HuH-7.5 (cell line): ENCODE measurements around the gene PANK3.
"Not testable (repeated sequence)": the region's sequence is repeated elsewhere in the genome, so short reads cannot be mapped to it uniquely, and the experiment has no call there.

Source experiments
- DNase-seq: peaks from one replicate; pipeline ENCODE4 v3.0.0; 2011; ENCODE audit warnings: low spot score

Gene PANK3

GRCh38 chr5:168592014-168592368 is 12.8 kb upstream of the PANK3 start:
- peak; percentile 40 for DNase-seq

- no peak for DNase-seq
Observed at GRCh38 chr5:168591302-168592013, 12.3 kb upstream of the PANK3 start.

GRCh38 chr5:168590666-168591065 is 11.5 kb upstream of the PANK3 start:
- no peak for DNase-seq

GRCh38 chr5:168587987-168588386 is 8.8 kb upstream of the PANK3 start:
- DNase-seq: no peak

GRCh38 chr5:168585119-168585856 is 6.1 kb upstream of the PANK3 start:
- DNase-seq: no peak

- DNase-seq: no peak
Observed at GRCh38 chr5:168583742-168584482, 4.7 kb upstream of the PANK3 start.

DNA sequence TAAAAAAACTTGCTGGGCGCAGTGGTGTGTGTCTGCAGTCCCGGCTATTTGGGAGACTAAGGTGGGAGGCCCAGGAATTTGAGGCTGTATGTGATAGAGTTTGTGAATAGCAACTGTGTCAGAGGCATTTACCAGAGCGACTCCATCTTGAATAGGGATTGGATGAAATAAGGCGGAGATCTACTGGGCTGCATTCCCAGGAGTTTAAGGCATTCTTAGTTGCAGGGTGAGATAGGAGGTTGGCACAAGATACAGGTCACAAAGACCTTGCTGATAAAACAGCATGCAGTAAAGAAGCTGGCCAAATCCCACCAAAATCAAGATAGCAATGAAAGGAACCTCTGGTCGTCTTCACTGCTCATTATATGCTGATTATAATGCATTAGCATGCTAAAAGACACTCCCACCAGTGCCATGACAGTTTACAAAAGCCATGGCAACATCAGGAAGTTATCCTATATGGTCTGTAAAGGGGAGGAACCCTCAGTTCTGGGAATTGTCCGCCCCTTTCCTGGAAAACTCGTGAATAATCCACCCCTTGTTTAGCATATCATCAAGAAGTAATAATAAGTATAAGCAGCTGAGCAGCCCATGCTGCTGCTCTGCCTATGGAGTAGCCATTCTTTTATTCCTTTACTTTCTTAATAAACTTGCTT is 1.8 kb upstream of the PANK3 start:
- not testable (repeated sequence) for DNase-seq

- no peak for DNase-seq
Observed at GRCh38 chr5:168580227-168580508, 1.0 kb upstream of the PANK3 start.

GRCh38 chr5:168579488-168580226 is 489 bp upstream of the PANK3 start:
- DNase-seq: peak; percentile 92

DNA sequence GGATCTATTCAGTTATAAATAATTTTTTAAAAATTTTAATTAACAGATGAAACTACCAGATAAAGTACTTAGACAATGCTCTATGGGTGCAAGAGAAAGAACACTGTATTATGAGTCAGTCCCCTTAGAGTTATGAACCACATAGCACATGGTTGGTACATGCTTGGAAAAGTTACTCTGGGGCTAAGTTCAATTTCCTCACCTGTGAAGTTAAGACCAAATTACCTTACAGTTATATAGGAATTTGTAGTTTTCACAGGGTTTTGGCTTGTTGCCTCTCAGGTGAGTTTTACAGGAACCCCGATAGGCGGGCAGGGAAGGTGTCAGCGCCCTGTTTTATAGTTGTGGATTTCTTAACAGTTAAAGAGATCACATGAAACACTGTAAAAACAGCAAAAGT is 1.2 kb downstream of the PANK3 start:
- DNase-seq: no peak

DNA sequence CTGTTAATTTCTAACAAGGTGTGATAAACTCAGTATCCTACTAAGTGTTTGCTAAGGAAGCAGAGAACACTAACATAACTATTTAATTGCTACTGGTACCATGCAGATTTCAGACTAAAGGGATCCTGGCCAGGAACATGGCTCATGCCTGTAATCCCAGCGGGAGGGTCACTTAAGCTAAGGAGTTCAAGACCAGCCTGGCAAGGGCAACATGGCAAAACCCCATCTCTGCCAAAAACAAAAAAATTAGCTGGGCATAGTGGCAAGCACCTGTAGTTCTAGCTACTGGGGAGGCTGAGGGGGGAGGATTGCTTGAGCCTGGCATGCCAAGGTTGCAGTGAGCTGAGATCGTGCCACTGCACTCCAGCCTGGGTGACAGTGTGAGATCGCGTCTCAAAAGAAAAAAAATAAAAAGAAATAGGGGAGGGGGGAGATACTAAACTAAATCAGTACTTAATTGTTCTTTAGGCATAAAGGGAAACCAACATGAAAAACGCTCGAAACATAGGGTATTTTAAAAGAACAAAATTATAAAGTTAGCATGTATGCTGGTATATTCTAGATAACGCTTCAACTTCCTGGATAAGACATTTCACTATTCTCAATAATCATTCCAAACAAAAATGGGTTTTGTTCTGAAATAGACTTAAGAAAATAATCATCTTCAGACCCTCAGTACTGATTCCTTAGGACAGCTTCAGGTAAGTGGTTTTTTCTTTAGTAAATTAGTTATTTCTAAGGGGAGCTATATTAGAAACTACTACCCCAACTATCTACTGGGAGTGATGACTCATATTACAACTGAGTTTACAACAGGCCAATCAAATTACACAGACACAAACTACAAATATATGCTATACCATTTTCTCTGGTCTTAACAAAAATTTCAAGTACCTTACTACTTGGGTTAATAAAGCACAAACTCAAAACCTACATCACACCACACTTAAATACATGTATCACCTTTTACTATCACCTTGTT is 3.5 kb downstream of the PANK3 start:
- DNase-seq: no peak

DNA sequence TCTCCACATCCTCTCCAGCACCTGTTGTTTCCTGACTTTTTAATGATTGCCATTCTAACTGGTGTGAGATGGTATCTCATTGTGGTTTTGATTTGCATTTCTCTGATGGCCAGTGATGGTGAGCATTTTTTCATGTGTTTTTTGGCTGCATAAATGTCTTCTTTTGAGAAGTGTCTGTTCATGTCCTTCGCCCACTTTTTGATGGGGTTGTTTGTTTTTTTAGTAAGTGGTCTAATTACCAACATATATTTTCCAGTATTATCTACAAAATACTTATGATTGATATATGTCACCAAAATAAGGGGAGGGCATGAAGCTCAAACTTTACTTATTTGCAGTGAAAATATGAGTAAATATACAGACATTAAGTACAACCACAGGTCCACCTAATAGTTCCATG is 5.0 kb downstream of the PANK3 start:
- DNase-seq: not testable (repeated sequence)

- DNase-seq: not testable (repeated sequence)
Observed at GRCh38 chr5:168573663-168574062, 5.5 kb downstream of the PANK3 start.

DNA sequence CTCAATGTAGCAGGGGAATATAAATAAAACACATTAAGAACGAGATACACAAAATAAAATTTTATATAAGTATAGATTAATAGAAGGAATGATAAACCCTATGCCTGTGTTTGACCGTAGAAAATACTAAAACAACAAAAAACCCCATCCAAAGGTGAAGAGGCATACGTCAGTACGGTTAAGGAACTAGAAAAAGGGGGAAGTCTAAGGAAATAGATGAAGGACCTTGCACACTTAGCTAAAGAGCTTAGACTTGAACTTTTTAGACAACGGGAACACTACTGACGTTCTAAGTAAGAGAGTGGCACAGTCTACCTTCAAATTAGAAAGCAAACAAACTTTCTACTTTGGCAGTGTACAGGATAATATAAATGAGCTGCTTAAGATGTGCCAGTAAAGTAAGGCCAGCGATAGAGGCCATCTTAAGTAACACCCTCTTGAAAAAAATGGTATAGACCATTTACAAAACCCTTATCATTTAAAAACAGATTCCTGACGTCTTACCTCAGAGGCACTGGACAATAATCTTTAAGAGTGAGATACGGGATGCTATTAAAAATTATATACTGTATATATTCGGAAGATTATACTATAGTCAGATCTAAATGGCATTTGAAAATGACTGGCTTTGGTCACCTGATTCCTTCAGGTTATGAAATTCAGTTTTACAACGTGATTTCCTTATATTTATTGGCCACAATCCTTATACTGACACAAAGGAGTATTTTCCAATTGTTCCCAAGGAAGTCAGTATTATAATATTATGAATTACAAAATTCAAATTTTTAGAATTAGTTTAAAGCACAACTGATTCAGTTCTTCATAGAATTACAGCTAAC is 8.5 kb downstream of the PANK3 start:
- no peak for DNase-seq

DNA sequence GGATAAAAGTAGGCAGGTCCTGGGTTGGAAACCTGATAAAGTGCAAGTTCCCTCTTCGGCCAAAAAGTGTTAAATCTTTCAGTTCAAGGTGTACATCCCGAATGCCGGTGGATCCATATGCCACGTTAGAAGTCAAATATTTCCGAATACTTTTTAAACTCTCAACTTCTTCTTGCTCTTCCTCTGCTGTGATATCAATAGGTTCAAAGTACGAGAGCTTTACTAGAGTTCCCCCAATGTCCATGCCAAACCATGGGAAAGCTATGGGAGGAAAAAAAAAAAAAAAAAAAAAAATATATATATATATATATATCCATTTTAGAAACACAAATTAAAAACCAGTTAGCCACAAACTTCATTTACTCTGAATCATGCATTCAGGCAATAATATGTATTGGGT is 10.4 kb downstream of the PANK3 start:
- DNase-seq: no peak

DNA sequence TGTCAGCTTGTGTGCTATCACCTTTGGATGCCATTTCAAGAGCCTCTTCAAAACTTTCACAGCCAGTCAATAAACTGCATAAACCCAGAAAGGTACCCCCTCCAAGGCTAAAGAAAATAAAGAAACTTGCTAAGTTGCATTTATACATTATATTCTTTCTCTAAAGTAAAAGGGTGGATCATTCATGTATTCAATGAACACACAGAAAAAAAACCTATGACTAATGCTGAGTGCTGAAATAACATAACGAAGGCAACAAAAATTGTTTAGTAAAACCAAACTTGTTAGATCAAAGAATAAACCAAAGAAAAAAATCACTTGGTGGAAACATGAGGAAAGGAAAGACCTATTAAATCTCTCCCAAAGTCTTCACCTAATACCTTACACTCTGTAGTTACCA is 15.2 kb downstream of the PANK3 start:
- DNase-seq: no peak

GRCh38 chr5:168562279-168562678 is 16.9 kb downstream of the PANK3 start:
- DNase-seq: no peak

DNA sequence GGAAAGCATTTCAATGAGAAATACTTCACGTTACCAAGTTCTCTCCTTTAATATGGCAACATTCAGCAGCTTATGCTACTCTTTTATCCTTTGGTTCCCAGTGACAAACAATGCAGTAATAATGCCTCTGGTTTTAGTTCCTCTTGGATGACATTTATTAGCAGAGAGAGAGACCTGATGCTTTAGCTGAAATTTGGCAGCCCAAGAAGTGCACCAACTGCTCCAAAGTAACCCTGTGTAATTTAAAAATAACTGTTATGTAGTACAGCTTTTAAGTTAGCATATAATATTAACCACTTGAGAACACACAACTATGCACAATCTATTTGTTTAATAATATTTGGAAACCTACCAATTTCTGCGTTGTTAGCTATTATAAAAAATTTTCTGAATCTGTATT is 21.8 kb downstream of the PANK3 start:
- DNase-seq: no peak

DNA sequence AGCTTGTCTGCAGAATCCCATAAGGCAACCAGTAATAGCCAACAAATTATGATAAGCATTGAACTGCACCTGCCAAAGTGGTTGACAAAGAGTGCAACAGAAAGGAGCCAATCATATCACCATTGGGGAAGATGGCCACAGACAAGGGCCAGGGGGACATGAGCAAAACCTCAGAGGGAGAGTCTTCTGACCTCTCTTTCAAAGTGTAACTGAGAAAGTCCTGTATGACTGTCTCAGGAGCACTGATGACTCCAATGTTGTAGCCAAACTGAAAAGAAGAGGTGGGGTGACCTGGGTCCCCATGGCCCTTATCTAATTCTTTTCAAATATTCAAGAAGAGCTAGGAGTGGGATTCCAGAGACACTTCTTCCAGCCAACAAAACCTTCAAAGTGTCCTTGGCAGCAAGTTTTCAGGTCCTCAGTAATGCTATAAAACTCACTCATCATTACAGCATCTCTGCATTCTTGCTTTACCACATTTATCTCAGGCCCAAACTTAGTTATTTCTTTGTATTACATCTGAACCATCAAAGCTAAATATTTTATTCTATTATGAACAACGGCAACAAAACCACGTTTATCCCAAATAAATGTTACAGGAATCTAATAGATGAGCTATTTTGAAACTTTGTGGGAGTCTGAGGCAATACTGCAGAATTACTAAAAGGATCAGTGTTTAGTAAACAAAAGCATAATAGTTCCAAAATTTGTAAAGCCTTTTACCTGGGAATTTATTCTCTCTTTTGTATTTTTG is 25.6 kb downstream of the PANK3 start:
- DNase-seq: no peak
